K562 (cell line): ENCODE results near the gene TNFAIP3. TPM values are rescaled to one million over a fixed set of nuclear protein-coding genes. Genes with fewer than 3 reads are reported as not detected.
A peak's percentile ranks its signal among the peaks of the same experiment; 100 is the strongest.

Experiments
- ATF1 ChIP-seq, 2 experiments: fragments of 450-650 bp in 1 of 2; IDR thresholded peaks; 2 replicates each; pipeline ENCODE4 v1.6.1; 2016; ENCODE audit warnings: missing compliant biosample characterization in 1 of 2, missing genetic modification characterization in 1 of 2
- ATF7 ChIP-seq: fragments of 450-650 bp; IDR thresholded peaks from 2 replicates; pipeline ENCODE4 v1.7.1; 2014; ENCODE audit warnings: mild to moderate bottlenecking, moderate library complexity
- BRF1 ChIP-seq: IDR thresholded peaks from 3 replicates; pipeline ENCODE4 v1.6.1; 2011; ENCODE audit warnings: borderline replicate concordance, mild to moderate bottlenecking; ENCODE audit not compliant: insufficient read length; ENCODE audit errors: extremely low read depth
- E2F3 ChIP-seq: fragments of 250-450 bp; sonication (Bioruptor Pico); IDR thresholded peaks from 2 replicates; pipeline ENCODE4 v1.4.0; 2020; ENCODE audit warnings: mild to moderate bottlenecking
- EGR1 ChIP-seq: fragments of 450-650 bp; conservative IDR thresholded peaks from 2 replicates; pipeline ENCODE4 v1.6.1; 2017; ENCODE audit warnings: mild to moderate bottlenecking
- ELF4 ChIP-seq: fragments of 450-650 bp; formaldehyde crosslinking; IDR thresholded peaks from 2 replicates; pipeline ENCODE4 v1.4.0; 2022; ENCODE audit warnings: missing genetic modification characterization
- HMGXB4 ChIP-seq: sonication (generic); formaldehyde crosslinking; IDR thresholded peaks from 2 replicates; pipeline ENCODE4 v1.8.1; 2023; ENCODE audit warnings: mild to moderate bottlenecking, missing genetic modification reagents
- MBD2 ChIP-seq: sonication (generic); IDR thresholded peaks from 2 replicates; pipeline ENCODE4 v1.6.1; 2016; ENCODE audit warnings: low read depth, borderline replicate concordance
- NBN ChIP-seq: fragments of 450-650 bp; IDR thresholded peaks from 2 replicates; pipeline ENCODE4 v1.6.1; 2016; ENCODE audit warnings: low read depth, mild to moderate bottlenecking
- NFRKB ChIP-seq: fragments of 450-650 bp; IDR thresholded peaks from 2 replicates; pipeline ENCODE4 v1.6.1; 2016; ENCODE audit warnings: low read depth
- PTBP1 ChIP-seq: fragments of 200-400 bp; formaldehyde crosslinking; IDR thresholded peaks from 2 replicates; pipeline ENCODE4 v1.6.1; 2017; ENCODE audit warnings: low read depth, low read length
- SMAD4 ChIP-seq: fragments of 250-450 bp; sonication (Bioruptor Pico); conservative IDR thresholded peaks from 2 replicates; pipeline ENCODE4 v1.8.0; 2021; ENCODE audit warnings: inconsistent platforms, mild to moderate bottlenecking, moderate library complexity
- SP2 ChIP-seq: IDR thresholded peaks from 2 replicates; pipeline ENCODE4 v1.6.1; 2011; ENCODE audit warnings: mild to moderate bottlenecking, low read depth, low read length, moderate library complexity; ENCODE audit not compliant: poor library complexity, severe bottlenecking; ENCODE audit errors: extremely low read depth
- ZBTB7A ChIP-seq: IDR thresholded peaks from 2 replicates; pipeline ENCODE4 v1.6.1; 2011; ENCODE audit warnings: low read depth, mild to moderate bottlenecking, low read length, moderate library complexity, borderline replicate concordance; ENCODE audit not compliant: control insufficient read depth
- polyA plus RNA-seq, 8 experiments: library from polyadenylated mRNA; depleted of rRNA in 4 of 8; stranded (reverse) in 5 of 8; unstranded in 3 of 8; fragments of >200 nt; fragmentation: Nextera tagmentation in 2 of 8; fragmentation: Illumina TruSeq in 1 of 8; extraction: Ambion mirVana in 2 of 8; extraction: Trizol in 1 of 8; gene quantifications; 2 replicates each; pipeline versions ENCODE4 v1.2.1 to v1.2.3, GENCODE V29; 2011 to 2014; ENCODE audit warnings: inconsistent platforms in 1 of 8, missing spikeins in 1 of 8
- total RNA-seq, 7 experiments: library from RNA; depleted of rRNA in 6 of 7; stranded (reverse); fragments of >200 nt in 6 of 7; fragmentation: Illumina TruSeq in 2 of 7; extraction: Trizol in 2 of 7; gene quantifications; 2 replicates each; pipeline versions ENCODE4 v1.2.1 to v1.2.3, GENCODE V29; 2011 to 2021; ENCODE audit warnings: low replicate concordance in 1 of 7
- TF ChIP-seq, protein P1 (sequence below): fragments of 450-650 bp; IDR thresholded peaks from 2 replicates; pipeline ENCODE4 v1.6.1; 2016; ENCODE audit warnings: low read depth, mild to moderate bottlenecking, moderate library complexity
- TF ChIP-seq, protein P2 (sequence below): fragments of 250-450 bp; sonication (Bioruptor Pico); IDR thresholded peaks from 2 replicates; pipeline ENCODE4 v1.5.0; 2021
- TF ChIP-seq, protein P3 (sequence below): fragments of 450-650 bp; IDR thresholded peaks from 2 replicates; pipeline ENCODE4 v1.6.1; 2017; ENCODE audit warnings: antibody characterized with exemption, mild to moderate bottlenecking
- TF ChIP-seq, protein P4 (sequence below): fragments of 450-650 bp; IDR thresholded peaks from 2 replicates; pipeline ENCODE4 v1.6.1; 2017; ENCODE audit warnings: mild to moderate bottlenecking, moderate library complexity

TNFAIP3 gene
- total and polyA plus RNA-seq, 9 of the 15 experiments (the other 6 are each of a cell fraction or from before 2014, with no cell fraction given), result 0.79 to 17.0 (median 6.4) TPM

DNA sequence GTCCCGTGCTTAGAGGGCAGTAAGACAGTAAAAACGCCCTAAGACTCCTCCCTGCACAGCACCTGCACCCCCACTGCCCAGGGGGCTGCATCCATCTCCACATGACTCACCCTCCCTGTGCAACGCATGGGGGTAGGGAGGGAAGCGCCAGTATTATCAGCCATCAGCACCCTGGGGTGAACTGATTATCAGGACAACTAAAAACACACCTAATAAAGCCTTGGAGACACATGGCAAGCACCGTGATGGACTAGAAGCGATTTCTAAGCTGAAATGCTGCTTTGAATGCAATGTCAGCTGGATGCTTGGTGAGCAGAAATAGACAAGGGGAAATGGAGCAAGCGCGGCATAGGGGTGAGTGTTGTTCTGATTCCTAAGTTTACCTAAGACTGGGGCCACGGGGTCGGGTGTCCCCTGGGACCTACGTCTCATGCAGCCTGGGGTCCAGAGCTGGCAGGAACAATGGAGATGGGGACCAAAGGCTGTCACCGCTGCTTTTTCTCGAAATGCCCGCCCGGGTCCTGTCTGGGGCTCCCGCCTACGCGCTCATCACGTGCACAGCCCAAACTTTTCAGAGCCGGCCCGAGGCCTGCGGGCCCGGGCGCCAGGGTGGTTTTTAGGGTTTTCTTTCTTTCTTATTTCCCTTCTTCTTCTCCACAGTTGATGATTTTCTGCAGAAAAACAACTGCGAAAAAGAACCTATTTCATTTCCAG is 702 bp upstream of the TNFAIP3 start (continued):
- TF ChIP-seq ELF4 (0 out of 2 replicates have a peak, but pooled peaks have one; percentile 43), ZBTB7A (peak; percentile 98), NFRKB (peak; percentile 93), EGR1 (peak; percentile 97), SP2 (no peak), PTBP1 (no peak), ATF7 (peak; percentile 69), E2F3 (CRISPR knock-in tag) (no peak), MBD2 (peak; percentile 17; the same call in 1 of the 2 replicates), SMAD4 (CRISPR knock-in tag) (peak; percentile 82), NBN (peak; percentile 83), BRF1 (no peak), HMGXB4 (no peak), ATF1 (CRISPR knock-in tag; IDR thresholded peaks at IDR 0.05) (no peak), ATF1 (tag; IDR thresholded peaks at IDR 0.05) (peak; percentile 89)
- TF ChIP-seq, protein P1, sequence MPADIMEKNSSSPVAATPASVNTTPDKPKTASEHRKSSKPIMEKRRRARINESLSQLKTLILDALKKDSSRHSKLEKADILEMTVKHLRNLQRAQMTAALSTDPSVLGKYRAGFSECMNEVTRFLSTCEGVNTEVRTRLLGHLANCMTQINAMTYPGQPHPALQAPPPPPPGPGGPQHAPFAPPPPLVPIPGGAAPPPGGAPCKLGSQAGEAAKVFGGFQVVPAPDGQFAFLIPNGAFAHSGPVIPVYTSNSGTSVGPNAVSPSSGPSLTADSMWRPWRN, result peak; percentile 14; the same call in 1 of the 2 replicates
- TF ChIP-seq, protein P2, sequence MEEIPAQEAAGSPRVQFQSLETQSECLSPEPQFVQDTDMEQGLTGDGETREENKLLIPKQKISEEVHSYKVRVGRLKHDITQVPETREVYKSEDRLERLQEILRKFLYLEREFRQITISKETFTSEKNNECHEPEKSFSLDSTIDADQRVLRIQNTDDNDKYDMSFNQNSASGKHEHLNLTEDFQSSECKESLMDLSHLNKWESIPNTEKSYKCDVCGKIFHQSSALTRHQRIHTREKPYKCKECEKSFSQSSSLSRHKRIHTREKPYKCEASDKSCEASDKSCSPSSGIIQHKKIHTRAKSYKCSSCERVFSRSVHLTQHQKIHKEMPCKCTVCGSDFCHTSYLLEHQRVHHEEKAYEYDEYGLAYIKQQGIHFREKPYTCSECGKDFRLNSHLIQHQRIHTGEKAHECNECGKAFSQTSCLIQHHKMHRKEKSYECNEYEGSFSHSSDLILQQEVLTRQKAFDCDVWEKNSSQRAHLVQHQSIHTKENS, result no peak
- TF ChIP-seq, protein P3, sequence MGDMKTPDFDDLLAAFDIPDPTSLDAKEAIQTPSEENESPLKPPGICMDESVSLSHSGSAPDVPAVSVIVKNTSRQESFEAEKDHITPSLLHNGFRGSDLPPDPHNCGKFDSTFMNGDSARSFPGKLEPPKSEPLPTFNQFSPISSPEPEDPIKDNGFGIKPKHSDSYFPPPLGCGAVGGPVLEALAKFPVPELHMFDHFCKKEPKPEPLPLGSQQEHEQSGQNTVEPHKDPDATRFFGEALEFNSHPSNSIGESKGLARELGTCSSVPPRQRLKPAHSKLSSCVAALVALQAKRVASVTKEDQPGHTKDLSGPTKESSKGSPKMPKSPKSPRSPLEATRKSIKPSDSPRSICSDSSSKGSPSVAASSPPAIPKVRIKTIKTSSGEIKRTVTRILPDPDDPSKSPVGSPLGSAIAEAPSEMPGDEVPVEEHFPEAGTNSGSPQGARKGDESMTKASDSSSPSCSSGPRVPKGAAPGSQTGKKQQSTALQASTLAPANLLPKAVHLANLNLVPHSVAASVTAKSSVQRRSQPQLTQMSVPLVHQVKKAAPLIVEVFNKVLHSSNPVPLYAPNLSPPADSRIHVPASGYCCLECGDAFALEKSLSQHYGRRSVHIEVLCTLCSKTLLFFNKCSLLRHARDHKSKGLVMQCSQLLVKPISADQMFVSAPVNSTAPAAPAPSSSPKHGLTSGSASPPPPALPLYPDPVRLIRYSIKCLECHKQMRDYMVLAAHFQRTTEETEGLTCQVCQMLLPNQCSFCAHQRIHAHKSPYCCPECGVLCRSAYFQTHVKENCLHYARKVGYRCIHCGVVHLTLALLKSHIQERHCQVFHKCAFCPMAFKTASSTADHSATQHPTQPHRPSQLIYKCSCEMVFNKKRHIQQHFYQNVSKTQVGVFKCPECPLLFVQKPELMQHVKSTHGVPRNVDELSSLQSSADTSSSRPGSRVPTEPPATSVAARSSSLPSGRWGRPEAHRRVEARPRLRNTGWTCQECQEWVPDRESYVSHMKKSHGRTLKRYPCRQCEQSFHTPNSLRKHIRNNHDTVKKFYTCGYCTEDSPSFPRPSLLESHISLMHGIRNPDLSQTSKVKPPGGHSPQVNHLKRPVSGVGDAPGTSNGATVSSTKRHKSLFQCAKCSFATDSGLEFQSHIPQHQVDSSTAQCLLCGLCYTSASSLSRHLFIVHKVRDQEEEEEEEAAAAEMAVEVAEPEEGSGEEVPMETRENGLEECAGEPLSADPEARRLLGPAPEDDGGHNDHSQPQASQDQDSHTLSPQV, result peak; percentile 90
- TF ChIP-seq, protein P4, sequence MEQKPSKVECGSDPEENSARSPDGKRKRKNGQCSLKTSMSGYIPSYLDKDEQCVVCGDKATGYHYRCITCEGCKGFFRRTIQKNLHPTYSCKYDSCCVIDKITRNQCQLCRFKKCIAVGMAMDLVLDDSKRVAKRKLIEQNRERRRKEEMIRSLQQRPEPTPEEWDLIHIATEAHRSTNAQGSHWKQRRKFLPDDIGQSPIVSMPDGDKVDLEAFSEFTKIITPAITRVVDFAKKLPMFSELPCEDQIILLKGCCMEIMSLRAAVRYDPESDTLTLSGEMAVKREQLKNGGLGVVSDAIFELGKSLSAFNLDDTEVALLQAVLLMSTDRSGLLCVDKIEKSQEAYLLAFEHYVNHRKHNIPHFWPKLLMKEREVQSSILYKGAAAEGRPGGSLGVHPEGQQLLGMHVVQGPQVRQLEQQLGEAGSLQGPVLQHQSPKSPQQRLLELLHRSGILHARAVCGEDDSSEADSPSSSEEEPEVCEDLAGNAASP, result no peak
